ENCODE measurements around the gene ASPHD2. TPM values are rescaled to one million over a fixed set of nuclear protein-coding genes. Genes with fewer than 3 reads are reported as not detected.

Gene ASPHD2
- total and polyA plus RNA-seq, 2 of the 13 experiments (the other 11 are each of a cell fraction or from before 2014, with no cell fraction given) = 0.04 TPM

DNA sequence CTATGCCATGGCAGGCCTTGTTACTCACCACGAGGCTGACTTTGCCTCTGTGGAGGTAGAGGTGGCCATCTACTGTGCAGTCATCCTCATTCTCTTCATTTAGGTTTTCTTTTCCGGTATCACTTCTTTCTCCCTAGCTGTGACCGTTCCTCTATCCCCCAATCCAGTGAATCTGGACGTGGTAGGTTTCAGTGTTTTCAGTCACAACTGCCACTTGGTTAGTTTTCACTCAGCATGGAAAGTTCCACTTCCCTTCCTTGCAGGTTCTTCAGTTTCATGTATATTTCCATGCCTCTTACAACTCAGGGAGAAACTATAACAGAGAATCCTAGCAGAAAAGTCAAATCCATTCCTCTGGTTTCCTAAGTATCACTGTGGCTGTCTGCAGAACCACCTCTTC is 52.6 kb downstream of the ASPHD2 start:
- H3K79me2 ChIP-seq (ENCODE audit: insufficient read depth, low read length) = peaks cover 82% of the 10 kb centered on the region
- H3K36me3 ChIP-seq (replicated peaks in 1 of 2; ENCODE audit: control insufficient read depth in 1 of 2, insufficient read depth in 2 of 2, low read length in 2 of 2) = peaks cover 0 to 8% of the 10 kb centered on the region in 2 experiments; a peak in 2 of 5 replicates
- DNase-seq (ENCODE audit: low spot score) (no peak), ATAC-seq (no peak), FAIRE-seq (no peak)
- in situ Hi-C loops (cut with HindIII; ENCODE audit: extremely low pct_ligation_motif_present, low pct_unique_long_range_greater_than_20kb) (no loop called here), intact Hi-C loops (cut with micrococcal nuclease; ENCODE audit: unreplicated experiment) (no loop called here)
- CTCF ChIA-PET (ENCODE audit: low intra/inter-chr PET ratio, low total read pairs) = no interaction called here
- BruUV-seq (replicated peaks) = no TSS peak
- H3K27me3 ChIP-seq (ENCODE audit: control insufficient read depth in 1 of 2, insufficient read depth in 2 of 2, low read length in 2 of 2) = no peaks in the 10 kb centered on the region; a peak in 1 of 5 replicates
- H3K4me3 ChIP-seq (replicated peaks in 1 of 3; ENCODE audit: insufficient read depth in 1 of 3, low read depth in 2 of 3, low read length in 3 of 3) = no peak overlapping the region
- H2AFZ ChIP-seq (ENCODE audit: low read length) = no peak overlapping the region
- H3K9ac ChIP-seq (ENCODE audit: insufficient read depth, low read depth, low read length) = peak overlapping the region; percentile 95; the same call in 1 of the 2 replicates
- WGBS (ENCODE audit: low lambda C conversion rate) = 88% methylated on average over 4 of the region's 4 CpGs
- no peaks in the 10 kb centered on the region for H4K20me1 ChIP-seq (ENCODE audit: insufficient read depth, low read length)
- peak overlapping the region; percentile 83 for H3K4me2 ChIP-seq (ENCODE audit: low read depth, low read length)
- no peaks in the 10 kb centered on the region for H3K9me3 ChIP-seq (ENCODE audit: low read length)
- peak overlapping the region; percentile 4 for H3K27ac ChIP-seq (ENCODE audit: extremely low read length, insufficient read depth, low read length)
- POLR2A ChIA-PET = interaction anchor here (3.4 kb wide), 1 partner anchor 19 kb away, joined by 10 read pairs; no protein-coding TSS in a partner anchor
- peaks cover 82% of the 10 kb centered on the region for H3K4me1 ChIP-seq (ENCODE audit: insufficient read depth, low read length)
- no peak for TF ChIP-seq ZNF670 (CRISPR knock-in tag; IDR thresholded peaks at IDR 0.05; ENCODE audit: borderline replicate concordance)
- TF ChIP-seq SRSF9 (IDR thresholded peaks at IDR 0.05; ENCODE audit: borderline replicate concordance, insufficient read depth, low read depth, low read length, poor library complexity, severe bottlenecking) = no peak
- TF ChIP-seq TGIF2 (CRISPR knock-in tag; IDR thresholded peaks at IDR 0.05) = no peak
- TF ChIP-seq SATB2 (CRISPR knock-in tag; IDR thresholded peaks at IDR 0.05) = no peak
- no peak for TF ChIP-seq RAD21 (CRISPR knock-in tag; IDR thresholded peaks at IDR 0.05)
- no peak for TF ChIP-seq GMEB2 (CRISPR knock-in tag; IDR thresholded peaks at IDR 0.05; ENCODE audit: low read depth)
- no peak for TF ChIP-seq YY1 (IDR thresholded peaks at IDR 0.05; ENCODE audit: insufficient read depth, insufficient replicate concordance, low read depth, low read length)
- TF ChIP-seq TBX2 (CRISPR knock-in tag; IDR thresholded peaks at IDR 0.05; ENCODE audit: borderline replicate concordance) = no peak
- no peak for TF ChIP-seq AKAP8 (CRISPR knock-in tag; IDR thresholded peaks at IDR 0.05)
- TF ChIP-seq, protein P1, sequence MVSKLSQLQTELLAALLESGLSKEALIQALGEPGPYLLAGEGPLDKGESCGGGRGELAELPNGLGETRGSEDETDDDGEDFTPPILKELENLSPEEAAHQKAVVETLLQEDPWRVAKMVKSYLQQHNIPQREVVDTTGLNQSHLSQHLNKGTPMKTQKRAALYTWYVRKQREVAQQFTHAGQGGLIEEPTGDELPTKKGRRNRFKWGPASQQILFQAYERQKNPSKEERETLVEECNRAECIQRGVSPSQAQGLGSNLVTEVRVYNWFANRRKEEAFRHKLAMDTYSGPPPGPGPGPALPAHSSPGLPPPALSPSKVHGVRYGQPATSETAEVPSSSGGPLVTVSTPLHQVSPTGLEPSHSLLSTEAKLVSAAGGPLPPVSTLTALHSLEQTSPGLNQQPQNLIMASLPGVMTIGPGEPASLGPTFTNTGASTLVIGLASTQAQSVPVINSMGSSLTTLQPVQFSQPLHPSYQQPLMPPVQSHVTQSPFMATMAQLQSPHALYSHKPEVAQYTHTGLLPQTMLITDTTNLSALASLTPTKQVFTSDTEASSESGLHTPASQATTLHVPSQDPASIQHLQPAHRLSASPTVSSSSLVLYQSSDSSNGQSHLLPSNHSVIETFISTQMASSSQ (IDR thresholded peaks at IDR 0.05; ENCODE audit: low read depth) = no peak
- TF ChIP-seq, protein P1 (CRISPR knock-in tag; IDR thresholded peaks at IDR 0.05; ENCODE audit: borderline replicate concordance) = no peak
- TF ChIP-seq ISX (CRISPR knock-in tag; conservative IDR thresholded peaks at IDR 0.05) = no peak
- TF ChIP-seq NKX3-1 (CRISPR knock-in tag; IDR thresholded peaks at IDR 0.05) = no peak
- TF ChIP-seq SP2 (CRISPR knock-in tag; IDR thresholded peaks at IDR 0.05) = no peak
- no peak for TF ChIP-seq DZIP1 (CRISPR knock-in tag; IDR thresholded peaks at IDR 0.05)
- no peak for TF ChIP-seq ZNF12 (CRISPR knock-in tag; IDR thresholded peaks at IDR 0.05)
- TF ChIP-seq PAX8 (CRISPR knock-in tag; IDR thresholded peaks at IDR 0.05; ENCODE audit: borderline replicate concordance) = no peak

Measured in HepG2 (cell line).